ENCODE results near the gene LCE5A.
"Not testable (repeated sequence)": the region's sequence is repeated elsewhere in the genome, so short reads cannot be mapped to it uniquely, and the experiment has no call there.

The LCE5A gene

DNA sequence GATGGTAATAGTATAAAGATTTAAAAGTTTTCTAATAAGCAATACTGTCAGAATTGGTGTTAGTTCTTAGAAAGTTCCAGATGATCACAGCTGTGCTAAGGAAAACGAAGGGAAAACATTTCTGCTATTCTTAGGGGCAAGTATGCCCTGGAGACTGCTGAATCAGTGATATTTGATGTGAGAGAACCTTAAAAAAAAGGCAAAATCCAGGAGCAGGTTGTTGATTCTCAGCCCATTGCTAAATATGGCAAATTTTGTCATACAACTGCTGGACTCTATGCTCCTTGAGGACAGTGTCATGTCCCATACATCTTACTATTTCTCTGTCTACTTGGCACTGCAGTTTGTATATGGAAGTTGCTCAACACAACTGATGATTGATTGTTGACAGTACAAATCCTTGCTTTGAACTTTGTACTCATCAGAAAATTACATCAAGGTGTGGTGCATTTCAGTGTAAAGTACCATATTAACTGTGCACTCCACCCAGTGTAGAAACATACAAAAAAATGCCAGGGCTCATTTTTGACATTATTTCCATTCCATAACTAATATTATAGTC lies 14.6 kb downstream of the LCE5A start:
- Histone ChIP-seq H3K4me1 (ENCODE audit: control insufficient read depth, insufficient read depth, low read length) (no peaks in the 10 kb centered on the region), H3K27ac (ENCODE audit: low read depth, low read length) (no peak overlapping the region)

DNA sequence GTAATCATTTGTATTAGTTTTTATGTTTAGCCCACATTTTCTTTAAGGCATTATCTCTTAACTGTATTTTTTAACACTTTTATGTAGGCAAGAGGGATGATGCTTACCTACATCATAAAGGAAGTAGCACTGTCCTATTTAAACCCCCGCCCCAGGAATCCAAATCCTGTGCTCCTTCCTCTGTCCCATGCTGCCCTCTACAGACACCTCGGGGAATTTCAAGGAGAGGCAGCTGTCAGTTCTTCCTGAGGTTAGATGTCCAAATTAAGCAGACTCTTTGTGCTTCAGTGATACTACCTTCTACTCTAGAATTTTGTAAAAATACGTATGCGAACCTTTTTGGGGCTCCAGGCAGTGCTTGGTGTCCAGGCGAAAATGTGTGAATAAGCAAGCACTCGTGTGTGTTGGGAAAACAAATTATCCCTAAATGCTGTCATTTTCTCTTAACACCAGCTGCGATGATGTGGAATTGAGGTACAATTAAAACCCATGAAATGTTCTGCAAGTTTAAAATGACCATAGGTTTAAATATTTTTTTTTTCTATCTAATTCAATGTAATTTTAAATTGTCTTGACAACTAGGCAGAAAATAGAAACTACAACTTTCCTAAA lies 22.8 kb downstream of the LCE5A start:
- Histone ChIP-seq H3K9ac (ENCODE audit: low read length) (no peak overlapping the region), H3K27ac (ENCODE audit: low read depth, low read length) (no peak overlapping the region), H3K36me3 (ENCODE audit: control insufficient read depth, insufficient read depth, low read length) (no peaks in the 10 kb centered on the region), H3K27me3 (ENCODE audit: control insufficient read depth, insufficient read depth, low read length) (no peaks in the 10 kb centered on the region), H3K4me1 (ENCODE audit: control insufficient read depth, insufficient read depth, low read length) (no peaks in the 10 kb centered on the region), H3K4me3 (ENCODE audit: low read length) (no peak overlapping the region)

More for the DNA sequence above, 14.6 kb downstream of the LCE5A start:
- H3K36me3 ChIP-seq (ENCODE audit: control insufficient read depth, insufficient read depth, low read length) = no peaks in the 10 kb centered on the region
- H3K4me3 ChIP-seq (ENCODE audit: low read length) = no peak overlapping the region
- H3K9ac ChIP-seq (ENCODE audit: low read length) = no peak overlapping the region
- H3K27me3 ChIP-seq (ENCODE audit: control insufficient read depth, insufficient read depth, low read length) = no peaks in the 10 kb centered on the region

DNA sequence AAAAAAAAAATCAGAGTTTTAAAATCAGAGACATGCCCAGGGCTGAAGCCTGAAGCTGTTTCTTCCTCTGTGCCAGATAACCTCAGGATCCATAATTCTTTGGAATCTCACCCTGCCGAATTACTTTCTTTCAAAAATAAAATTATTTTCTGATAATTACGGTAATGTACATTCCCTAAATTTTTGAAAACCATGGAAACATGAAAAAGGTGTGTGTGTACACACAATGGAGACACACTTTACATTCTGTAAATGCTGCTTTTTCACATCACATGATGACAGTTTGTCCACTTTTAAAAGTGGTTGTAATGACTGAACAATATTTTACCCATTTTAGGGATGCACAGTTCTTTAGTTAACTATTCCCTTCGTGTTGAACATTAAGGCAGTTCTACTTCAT lies 25.2 kb downstream of the LCE5A start:
- H3K27me3 ChIP-seq (ENCODE audit: control insufficient read depth, insufficient read depth, low read length) = no peaks in the 10 kb centered on the region
- H3K27ac ChIP-seq (ENCODE audit: low read depth, low read length) = no peak overlapping the region
- H3K9ac ChIP-seq (ENCODE audit: low read length) = no peak overlapping the region
- no peaks in the 10 kb centered on the region for H3K4me1 ChIP-seq (ENCODE audit: control insufficient read depth, insufficient read depth, low read length)
- H3K4me3 ChIP-seq (ENCODE audit: low read length) = no peak overlapping the region
- no peaks in the 10 kb centered on the region for H3K36me3 ChIP-seq (ENCODE audit: control insufficient read depth, insufficient read depth, low read length)

DNA sequence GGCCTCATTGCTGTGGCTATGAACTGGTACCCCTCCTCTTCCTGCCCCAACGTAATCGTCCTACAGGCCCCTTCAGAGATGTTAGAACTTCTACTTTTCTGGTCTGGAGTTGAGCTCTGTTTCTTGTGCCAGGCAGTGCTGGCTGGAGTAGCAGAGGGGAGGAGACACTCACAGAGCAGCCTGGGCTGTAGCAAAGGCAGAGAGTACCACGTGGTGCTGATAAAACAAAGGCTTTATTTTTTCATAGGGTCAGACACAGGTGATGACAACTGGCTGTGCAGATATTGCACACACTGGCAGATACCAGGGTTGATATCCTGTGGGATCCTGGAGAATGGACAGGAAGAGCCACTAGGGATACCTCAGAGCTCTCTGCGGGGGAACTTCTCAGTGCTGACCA lies 26.9 kb downstream of the LCE5A start:
- H3K36me3 ChIP-seq (ENCODE audit: control insufficient read depth, insufficient read depth, low read length) = no peaks in the 10 kb centered on the region
- H3K4me3 ChIP-seq (ENCODE audit: low read length) = no peak overlapping the region
- H3K27ac ChIP-seq (ENCODE audit: low read depth, low read length) = no peak overlapping the region
- no peak overlapping the region for H3K9ac ChIP-seq (ENCODE audit: low read length)
- H3K27me3 ChIP-seq (ENCODE audit: control insufficient read depth, insufficient read depth, low read length) = peaks cover 3% of the 10 kb centered on the region
- H3K4me1 ChIP-seq (ENCODE audit: control insufficient read depth, insufficient read depth, low read length) = no peaks in the 10 kb centered on the region

DNA sequence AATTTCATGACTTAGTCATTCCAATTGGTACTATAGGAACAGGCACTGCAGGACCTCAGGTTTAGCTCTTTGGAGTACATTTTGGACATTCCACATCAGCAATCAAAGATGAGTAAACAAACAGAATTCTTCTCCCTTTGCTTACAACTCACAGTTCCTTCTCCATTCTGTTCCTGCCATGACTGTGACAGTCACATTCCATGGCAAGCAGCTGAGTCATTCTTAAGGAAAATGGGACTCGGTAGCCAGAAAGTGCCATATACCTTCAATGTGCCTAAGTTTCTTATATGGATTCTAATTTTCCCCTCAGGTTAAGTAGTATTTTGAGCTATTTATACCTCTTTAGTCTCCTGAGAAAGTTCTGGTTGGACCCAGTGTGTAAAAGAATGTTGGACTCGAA lies 29.3 kb downstream of the LCE5A start:
- Histone ChIP-seq H3K27me3 (ENCODE audit: control insufficient read depth, insufficient read depth, low read length) (peaks cover 3% of the 10 kb centered on the region), H3K4me1 (ENCODE audit: control insufficient read depth, insufficient read depth, low read length) (no peaks in the 10 kb centered on the region), H3K4me3 (ENCODE audit: low read length) (no peak overlapping the region), H3K36me3 (ENCODE audit: control insufficient read depth, insufficient read depth, low read length) (no peaks in the 10 kb centered on the region), H3K9ac (ENCODE audit: low read length) (no peak overlapping the region), H3K27ac (ENCODE audit: low read depth, low read length) (no peak overlapping the region)

DNA sequence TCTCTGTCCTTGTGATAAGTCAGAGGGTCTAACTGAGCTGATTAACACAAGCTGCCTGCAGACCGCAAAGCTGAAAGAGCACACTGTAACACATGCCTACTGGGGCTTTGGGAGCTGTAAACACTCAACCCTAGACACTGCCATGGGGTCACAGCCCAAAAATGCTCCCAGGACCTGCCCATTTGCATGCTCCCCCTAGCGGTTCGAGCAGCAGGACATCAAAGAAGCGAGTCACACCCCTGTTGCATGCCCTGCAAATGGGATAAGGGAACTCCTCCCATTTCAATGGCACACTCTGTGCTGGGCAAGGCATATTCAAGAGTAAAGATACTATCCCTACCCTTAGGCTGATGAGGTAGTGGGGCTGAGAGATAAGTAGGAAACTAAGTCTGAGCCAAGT lies 33.2 kb downstream of the LCE5A start:
- no peaks in the 10 kb centered on the region for H3K36me3 ChIP-seq (ENCODE audit: control insufficient read depth, insufficient read depth, low read length)
- no peak overlapping the region for H3K9ac ChIP-seq (ENCODE audit: low read length)
- no peaks in the 10 kb centered on the region for H3K4me1 ChIP-seq (ENCODE audit: control insufficient read depth, insufficient read depth, low read length)
- peaks cover 3% of the 10 kb centered on the region for H3K27me3 ChIP-seq (ENCODE audit: control insufficient read depth, insufficient read depth, low read length)
- H3K27ac ChIP-seq (ENCODE audit: low read depth, low read length) = no peak overlapping the region
- H3K4me3 ChIP-seq (ENCODE audit: low read length) = no peak overlapping the region

DNA sequence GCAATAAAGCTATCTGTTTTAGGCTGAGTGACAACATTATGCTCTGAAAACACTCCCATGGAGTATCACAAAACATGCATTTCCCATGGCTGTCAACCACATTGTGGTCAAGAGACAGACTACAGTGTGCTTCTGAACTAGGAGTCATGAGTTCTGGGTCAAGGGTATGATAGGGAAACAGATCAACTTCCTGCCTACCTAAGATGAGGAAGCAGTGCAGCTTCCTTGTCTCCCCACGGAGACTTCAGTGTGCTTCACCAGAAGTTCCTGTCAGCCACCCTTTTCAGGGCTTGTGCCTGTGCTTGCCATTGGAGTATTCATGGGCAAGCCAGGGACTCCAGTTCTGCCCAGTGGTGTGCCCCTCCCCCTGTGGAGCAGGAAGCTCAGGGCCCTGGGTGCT lies 36.1 kb downstream of the LCE5A start:
- Histone ChIP-seq H3K27me3 (ENCODE audit: control insufficient read depth, insufficient read depth, low read length) (peaks cover 3% of the 10 kb centered on the region), H3K4me3 (ENCODE audit: low read length) (no peak overlapping the region), H3K9ac (ENCODE audit: low read length) (no peak overlapping the region), H3K27ac (ENCODE audit: low read depth, low read length) (no peak overlapping the region), H3K4me1 (ENCODE audit: control insufficient read depth, insufficient read depth, low read length) (no peaks in the 10 kb centered on the region), H3K36me3 (ENCODE audit: control insufficient read depth, insufficient read depth, low read length) (no peaks in the 10 kb centered on the region)

DNA sequence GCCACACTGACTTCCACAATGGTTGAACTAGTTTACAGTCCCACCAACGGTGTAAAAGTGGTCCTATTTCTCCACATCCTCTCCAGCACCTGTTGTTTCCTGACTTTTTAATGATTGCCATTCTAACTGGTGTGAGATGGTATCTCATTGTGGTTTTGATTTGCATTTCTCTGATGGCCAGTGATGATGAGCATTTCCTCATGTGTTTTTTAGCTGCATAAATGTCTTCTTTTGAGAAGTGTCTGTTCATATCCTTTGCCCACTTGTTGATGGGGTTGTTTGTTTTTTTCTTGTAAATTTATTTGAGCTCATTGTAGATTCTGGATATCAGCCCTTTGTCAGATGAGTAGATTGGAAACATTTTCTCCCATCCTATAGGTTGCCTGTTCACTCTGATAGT lies 37.8 kb downstream of the LCE5A start:
- H3K4me3 ChIP-seq (ENCODE audit: low read length); H3K4me1 ChIP-seq (ENCODE audit: control insufficient read depth, insufficient read depth, low read length); H3K36me3 ChIP-seq (ENCODE audit: control insufficient read depth, insufficient read depth, low read length); H3K27me3 ChIP-seq (ENCODE audit: control insufficient read depth, insufficient read depth, low read length); H3K9ac ChIP-seq (ENCODE audit: low read length); H3K27ac ChIP-seq (ENCODE audit: low read depth, low read length): not testable (repeated sequence)

Data from rectal smooth muscle tissue (tissue), 1 donor.